HG03342 (cell line): ENCODE results near the gene CDH3.

Experiments used
- ATAC-seq: cut with Tn5 transposase; IDR thresholded peaks from one replicate; pipeline ENCODE4 v1.9.1; 2021; ENCODE audit warnings: mild to moderate bottlenecking, moderate library complexity; ENCODE audit not compliant: unreplicated experiment

Gene CDH3

GRCh38 chr16:68646953-68647659, 2.0 kb downstream of the CDH3 start:
- ATAC-seq = no peak

GRCh38 chr16:68651136-68651535, 6.0 kb downstream of the CDH3 start:
- no peak for ATAC-seq

GRCh38 chr16:68652659-68653058, 7.5 kb downstream of the CDH3 start:
- ATAC-seq = no peak

GRCh38 chr16:68655806-68656205, 10.7 kb downstream of the CDH3 start:
- no peak for ATAC-seq

GRCh38 chr16:68656751-68657150, 11.6 kb downstream of the CDH3 start:
- ATAC-seq = no peak

- ATAC-seq = no peak
Measured at GRCh38 chr16:68658341-68658973, 13.3 kb downstream of the CDH3 start.

- no peak for ATAC-seq
Measured at GRCh38 chr16:68658974-68659360, 13.9 kb downstream of the CDH3 start.

GRCh38 chr16:68659412-68660358, 14.6 kb downstream of the CDH3 start:
- no peak for ATAC-seq

GRCh38 chr16:68660359-68660795, 15.3 kb downstream of the CDH3 start:
- ATAC-seq = no peak

- ATAC-seq = no peak
Measured at GRCh38 chr16:68662035-68662434, 16.9 kb downstream of the CDH3 start.

- no peak for ATAC-seq
Measured at GRCh38 chr16:68664297-68664696, 19.2 kb downstream of the CDH3 start.

GRCh38 chr16:68665501-68665900, 20.4 kb downstream of the CDH3 start:
- ATAC-seq = no peak

GRCh38 chr16:68668266-68668665, 23.2 kb downstream of the CDH3 start:
- ATAC-seq = no peak

- no peak for ATAC-seq
Measured at GRCh38 chr16:68676113-68676860, 31.2 kb downstream of the CDH3 start.

GRCh38 chr16:68681038-68681437, 35.9 kb downstream of the CDH3 start:
- ATAC-seq = no peak

- ATAC-seq = no peak
Measured at GRCh38 chr16:68685685-68686478, 40.8 kb downstream of the CDH3 start.

GRCh38 chr16:68686905-68687304, 41.8 kb downstream of the CDH3 start:
- no peak for ATAC-seq

GRCh38 chr16:68689921-68690320, 44.8 kb downstream of the CDH3 start:
- ATAC-seq = no peak

GRCh38 chr16:68695575-68695974, 50.5 kb downstream of the CDH3 start:
- no peak for ATAC-seq

- ATAC-seq = no peak
Measured at GRCh38 chr16:68696514-68696913, 51.4 kb downstream of the CDH3 start.
